Hematopoietic multipotent progenitor cell (in vitro differentiated cells): ENCODE measurements around the gene GFI1B. TPM values are rescaled to one million over a fixed set of nuclear protein-coding genes. Genes with fewer than 3 reads are reported as not detected.

Experiments used
- DNase-seq, 3 donors: peaks; one replicate each; pipeline ENCODE4 v3.0.0-alpha.2; 2011 to 2015; ENCODE audit warnings: low read depth in 2 of 3, low spot score in 2 of 3
- total RNA-seq: library from RNA; depleted of rRNA; stranded (reverse); fragments of >200 nt; gene quantifications from one replicate; pipeline ENCODE4 v1.2.3, GENCODE V29; 2012

Gene GFI1B
- total RNA-seq, 1 donor = 72.4 TPM

GRCh38 chr9:133006731-133007352, 28.3 kb downstream of the GFI1B start:
- no peak for DNase-seq

- DNase-seq = no peak
Observed at GRCh38 chr9:133008406-133008805, 29.9 kb downstream of the GFI1B start.

- DNase-seq = peak in 1 of 3 donors; percentile 60
Observed at GRCh38 chr9:133008824-133009223, 30.3 kb downstream of the GFI1B start.

- no peak for DNase-seq
Observed at GRCh38 chr9:133009906-133010582, 31.6 kb downstream of the GFI1B start.

GRCh38 chr9:133014696-133015095, 36.2 kb downstream of the GFI1B start:
- no peak for DNase-seq

- peak in 1 of 3 donors; percentile 48 for DNase-seq
Observed at GRCh38 chr9:133023117-133023890, 44.8 kb downstream of the GFI1B start.

GRCh38 chr9:133026426-133026825, 47.9 kb downstream of the GFI1B start:
- DNase-seq = no peak

GRCh38 chr9:133027134-133027533, 48.6 kb downstream of the GFI1B start:
- no peak for DNase-seq

- DNase-seq = no peak
Observed at GRCh38 chr9:133028221-133028620, 49.7 kb downstream of the GFI1B start.

- no peak for DNase-seq
Observed at GRCh38 chr9:133029994-133030316, 51.5 kb downstream of the GFI1B start.

- DNase-seq = peak; percentile 71 to 100 (median 98)
Observed at GRCh38 chr9:133030317-133031129, 52.0 kb downstream of the GFI1B start, which contains the start of gene GTF3C5. GTF3C5 (plus strand) TSS chr9:133030997; CDS start chr9:133031012, 15 bp downstream.

- DNase-seq = no peak
Observed at GRCh38 chr9:133031130-133031422, 52.6 kb downstream of the GFI1B start.

- DNase-seq = no peak
Observed at GRCh38 chr9:133031496-133031911, 53.0 kb downstream of the GFI1B start.

GRCh38 chr9:133032171-133032570, 53.7 kb downstream of the GFI1B start:
- DNase-seq = no peak

GRCh38 chr9:133035669-133036068, 57.2 kb downstream of the GFI1B start:
- no peak for DNase-seq

- DNase-seq = no peak
Observed at GRCh38 chr9:133037775-133038515, 59.5 kb downstream of the GFI1B start.

- DNase-seq = peak in 1 of 3 donors; percentile 36
Observed at GRCh38 chr9:133040892-133041479, 62.5 kb downstream of the GFI1B start.
